NK-92 (cell line): ENCODE measurements around the gene TSC22D2.

ENCODE experiments used
- DNase-seq: peaks from one replicate; lab custom pipeline; 2025; ENCODE audit not compliant: unreplicated experiment; lab: John Stamatoyannopoulos, UW

Gene TSC22D2

GRCh38 chr3:150384296-150385212 is 23.5 kb upstream of the TSC22D2 start:
- no peak for DNase-seq

GRCh38 chr3:150385296-150386242 is 22.5 kb upstream of the TSC22D2 start:
- no peak for DNase-seq

GRCh38 chr3:150388498-150389418 is 19.3 kb upstream of the TSC22D2 start:
- no peak for DNase-seq

GRCh38 chr3:150390087-150390486 is 18.0 kb upstream of the TSC22D2 start:
- no peak for DNase-seq

- DNase-seq: no peak
Observed at GRCh38 chr3:150391161-150391560, 16.9 kb upstream of the TSC22D2 start.

GRCh38 chr3:150393745-150394144 is 14.4 kb upstream of the TSC22D2 start:
- no peak for DNase-seq

GRCh38 chr3:150394606-150395005 is 13.5 kb upstream of the TSC22D2 start:
- DNase-seq: no peak

GRCh38 chr3:150396491-150396890 is 11.6 kb upstream of the TSC22D2 start:
- DNase-seq: no peak

GRCh38 chr3:150396956-150397550 is 11.0 kb upstream of the TSC22D2 start:
- DNase-seq: no peak

GRCh38 chr3:150399060-150399459 is 9.0 kb upstream of the TSC22D2 start:
- DNase-seq: no peak

- DNase-seq: no peak
Observed at GRCh38 chr3:150401285-150401684, 6.8 kb upstream of the TSC22D2 start.

GRCh38 chr3:150402217-150402616 is 5.9 kb upstream of the TSC22D2 start:
- DNase-seq: no peak

- no peak for DNase-seq
Observed at GRCh38 chr3:150404023-150404422, 4.1 kb upstream of the TSC22D2 start.

GRCh38 chr3:150407051-150407807 is 869 bp upstream of the TSC22D2 start:
- no peak for DNase-seq

GRCh38 chr3:150407808-150408220 is 284 bp upstream of the TSC22D2 start:
- DNase-seq: no peak

GRCh38 chr3:150409125-150409511 is 1.0 kb downstream of the TSC22D2 start:
- DNase-seq: no peak

- DNase-seq: no peak
Observed at GRCh38 chr3:150409512-150410310, 1.6 kb downstream of the TSC22D2 start.

GRCh38 chr3:150410311-150411105 is 2.4 kb downstream of the TSC22D2 start:
- no peak for DNase-seq
